SK-N-SH (cell line): Measurements from ENCODE around the gene NR6A1. TPM values are rescaled to one million over a fixed set of nuclear protein-coding genes. Genes with fewer than 3 reads are reported as not detected.

Experiments
- CTCF ChIA-PET: fragments of 300-600, 350-600 bp; formaldehyde crosslinking; extraction: SDS; loops from one replicate; lab custom pipeline; 2021; lab: Yijun Ruan, JAX
- POLR2A ChIA-PET: fragments of 350-600 bp; sonication (Branson Sonifier 250); formaldehyde crosslinking; extraction: SDS; loops from one replicate; lab custom pipeline; 2020; ENCODE audit warnings: antibody characterized with exemption, inconsistent platforms; lab: Yijun Ruan, JAX
- DNase-seq: peaks from one replicate; pipeline ENCODE4 v3.0.0; 2012
- H2AFZ ChIP-seq: fragments of 200-600 bp; sonication (generic); 2 replicates; pipeline ENCODE4 v1.8.1; 2016; ENCODE audit warnings: antibody characterized with exemption, mild to moderate bottlenecking, low read depth
- H3F3A ChIP-seq: fragments of 200-600 bp; sonication (generic); replicated peaks from 2 replicates; pipeline ENCODE3; 2016; ENCODE audit warnings: antibody characterized with exemption, mild to moderate bottlenecking; ENCODE audit not compliant: insufficient read depth
- H3K27ac ChIP-seq, 2 experiments: fragments of 200-500 bp in 1 of 2; fragments of 200-600 bp in 1 of 2; sonication (Bioruptor generic) in 1 of 2; sonication (generic), shearing (Covaris generic) in 1 of 2; 2 replicates each; pipeline versions ENCODE4 v1.5.1 to v1.6.1; 2014 to 2016; ENCODE audit warnings: low read depth in 2 of 2, inconsistent platforms in 1 of 2, low read length in 1 of 2, mild to moderate bottlenecking in 1 of 2, mixed read lengths in 1 of 2
- H3K27me3 ChIP-seq: fragments of 200-600 bp; sonication (generic), shearing (Covaris generic); 2 replicates; pipeline ENCODE4 v1.6.1; 2016; ENCODE audit warnings: mixed run types; ENCODE audit not compliant: insufficient read depth
- H3K36me3 ChIP-seq, 2 experiments: fragments of 200-500 bp in 1 of 2; fragments of 200-600 bp in 1 of 2; sonication (Bioruptor generic) in 1 of 2; sonication (generic) in 1 of 2; replicated peaks in 1 of 2; 2 replicates each; pipeline versions ENCODE3 to v1.5.1; 2014 to 2016; ENCODE audit warnings: low read length in 1 of 2, mild to moderate bottlenecking in 1 of 2; ENCODE audit not compliant: insufficient read depth in 2 of 2, control insufficient read depth in 1 of 2
- H3K4me1 ChIP-seq, 2 experiments: fragments of 200-500 bp in 1 of 2; fragments of 200-600 bp in 1 of 2; sonication (Bioruptor generic) in 1 of 2; sonication (generic), shearing (Covaris generic) in 1 of 2; 2 replicates each; pipeline versions ENCODE4 v1.5.1 to v1.6.1; 2014 to 2016; ENCODE audit warnings: low read depth in 1 of 2, low read length in 1 of 2, mixed run types in 1 of 2; ENCODE audit not compliant: insufficient read depth in 2 of 2, control insufficient read depth in 1 of 2
- H3K4me2 ChIP-seq: fragments of 200-600 bp; sonication (generic), shearing (Covaris generic); 2 replicates; pipeline ENCODE4 v1.6.1; 2017; ENCODE audit warnings: mixed run types
- H3K4me3 ChIP-seq, 2 experiments: fragments of 200-500 bp in 1 of 2; fragments of 200-600 bp in 1 of 2; sonication (Bioruptor generic) in 1 of 2; sonication (generic), shearing (Covaris generic) in 1 of 2; 2 replicates each; pipeline versions ENCODE4 v1.5.1 to v1.8.1; 2014 to 2016; ENCODE audit warnings: low read depth in 2 of 2, inconsistent platforms in 1 of 2, low read length in 1 of 2, mild to moderate bottlenecking in 1 of 2, mixed read lengths in 1 of 2, moderate library complexity in 1 of 2
- H3K79me2 ChIP-seq: fragments of 200-600 bp; sonication (generic); 2 replicates; pipeline ENCODE4 v1.8.1; 2017; ENCODE audit warnings: mild to moderate bottlenecking; ENCODE audit not compliant: insufficient read depth
- H3K9ac ChIP-seq: fragments of 200-600 bp; sonication (generic); 2 replicates; pipeline ENCODE4 v1.6.1; 2017; ENCODE audit warnings: mixed run types
- H3K9me2 ChIP-seq: fragments of 200-600 bp; sonication (generic); 2 replicates; pipeline ENCODE4 v1.6.1; 2017; ENCODE audit warnings: mixed run types
- H3K9me3 ChIP-seq: fragments of 200-600 bp; sonication (generic); 2 replicates; pipeline ENCODE4 v1.6.1; 2017; ENCODE audit warnings: mixed run types, mild to moderate bottlenecking, moderate library complexity
- H4K20me1 ChIP-seq: fragments of 200-600 bp; sonication (generic); 2 replicates; pipeline ENCODE4 v1.6.1; 2017; ENCODE audit warnings: mild to moderate bottlenecking, mixed run types; ENCODE audit not compliant: insufficient read depth
- CHD2 ChIP-seq: fragments of 150-350 bp; IDR thresholded peaks from 2 replicates; pipeline ENCODE4 v1.6.1; 2018; ENCODE audit warnings: low read length; ENCODE audit not compliant: partially characterized antibody
- ELF1 ChIP-seq: IDR thresholded peaks from 2 replicates; pipeline ENCODE4 v1.4.0; 2012
- GABPA ChIP-seq: IDR thresholded peaks from 2 replicates; pipeline ENCODE4 v1.4.0; 2012; ENCODE audit warnings: low read depth, mild to moderate bottlenecking
- JUND ChIP-seq: IDR thresholded peaks from 2 replicates; pipeline ENCODE4 v1.4.0; 2012
- RAD21 ChIP-seq: IDR thresholded peaks from 2 replicates; pipeline ENCODE4 v1.6.1; 2012; ENCODE audit warnings: mild to moderate bottlenecking, low read length
- RCOR1 ChIP-seq: fragments of 150-350 bp; IDR thresholded peaks from 2 replicates; pipeline ENCODE4 v1.6.1; 2017; ENCODE audit warnings: antibody characterized with exemption, low read length
- RFX5 ChIP-seq: IDR thresholded peaks from 2 replicates; pipeline ENCODE4 v1.6.1; 2012; ENCODE audit warnings: mild to moderate bottlenecking, improper control_type of control experiment, low read length
- SMC3 ChIP-seq: IDR thresholded peaks from 2 replicates; pipeline ENCODE4 v1.6.1; 2012; ENCODE audit warnings: low read depth, low read length, improper control_type of control experiment
- TCF12 ChIP-seq: IDR thresholded peaks from 2 replicates; pipeline ENCODE4 v1.4.0; 2012
- YY1 ChIP-seq: IDR thresholded peaks from 2 replicates; pipeline ENCODE4 v1.4.0; 2012; ENCODE audit warnings: low read depth, mild to moderate bottlenecking
- WGBS: methylation state at CpG from one replicate; pipeline ENCODE4 v1.1.6; 2017; ENCODE audit warnings: low lambda C conversion rate; 5-methylcytosine and 5-hydroxymethylcytosine counted together
- polyA plus RNA-seq, 3 experiments: library from polyadenylated mRNA; depleted of rRNA; stranded (reverse); fragments of >200 nt; gene quantifications; 2 replicates each; pipeline ENCODE4 v1.2.3, GENCODE V29; 2012
- TF ChIP-seq, protein P1 (sequence below): fragments of 200-600 bp; sonication (generic); IDR thresholded peaks from 2 replicates; pipeline ENCODE4 v1.6.1; 2017; ENCODE audit warnings: antibody characterized with exemption, mild to moderate bottlenecking, moderate library complexity

NR6A1 gene
- polyA plus RNA-seq, 1 of the 3 experiments (the other 2 are of a cell fraction): 1.2 TPM

DNA sequence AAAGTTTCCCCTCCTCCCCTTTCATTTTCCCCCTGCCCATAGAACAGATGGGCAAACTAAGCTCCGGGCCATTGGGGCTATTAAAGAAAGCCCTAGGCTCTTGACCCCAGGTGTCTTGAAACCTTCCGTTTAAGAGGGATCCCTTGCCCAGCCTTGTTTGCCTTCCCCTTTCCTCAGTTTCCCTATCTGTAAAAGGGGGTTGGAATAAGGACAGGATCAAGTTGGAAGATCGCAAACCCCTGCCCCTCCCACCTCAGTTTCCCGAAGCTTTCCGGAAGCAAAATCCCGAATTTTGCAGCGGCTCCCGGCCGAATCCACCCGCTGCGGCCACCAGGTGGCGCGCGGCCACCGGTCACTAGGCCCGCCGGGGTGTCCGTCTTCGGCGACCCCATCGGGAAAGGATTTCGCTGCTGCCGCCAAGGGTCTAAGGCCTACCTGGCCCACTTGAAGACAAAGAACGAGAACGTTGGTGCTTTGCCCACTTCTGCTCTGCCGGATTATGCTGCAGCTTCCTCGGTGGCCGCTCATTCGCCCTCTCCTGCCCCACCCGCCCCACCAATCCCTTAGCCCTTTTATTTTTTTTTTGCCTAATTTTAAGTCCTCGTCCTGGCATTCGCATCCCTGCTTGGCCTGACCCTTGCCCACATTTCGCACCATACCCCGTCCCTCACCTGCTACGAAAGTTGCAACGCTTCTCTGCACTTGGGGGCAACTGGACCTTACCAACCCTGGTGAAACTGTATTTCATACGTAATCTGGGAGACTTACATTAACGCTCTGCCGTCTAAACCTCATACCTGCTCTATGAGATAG, 962 bp upstream of the NR6A1 start:
- Histone ChIP-seq H3K9ac (peak overlapping the region; percentile 63; the same call in 1 of the 2 replicates), H3K36me3 (no peaks in the 10 kb centered on the region), H3K27ac (peak overlapping the region; percentile 31 to 71; a peak in 3 of 4 replicates), H3K4me3 (peak overlapping the region; percentile 75 to 92), H3F3A (peaks cover 24% of the 10 kb centered on the region), H3K4me2 (peak overlapping the region; percentile 97), H4K20me1 (peaks cover 23% of the 10 kb centered on the region; the same call in 1 of the 2 replicates), H3K27me3 (no peaks in the 10 kb centered on the region), H3K79me2 (peaks cover 26% of the 10 kb centered on the region), H3K9me2 (no peaks in the 10 kb centered on the region), H3K4me1 (peaks cover 11 to 14% of the 10 kb centered on the region in 2 experiments; a peak in 3 of 4 replicates), H3K9me3 (no peaks in the 10 kb centered on the region), H2AFZ (peak overlapping the region; percentile 81)
- WGBS: 28% methylated on average over 39 of the region's 39 CpGs
- ChIA-PET CTCF (interaction anchor here (0.6 to 16.2 kb wide), 51 partner anchors 9 to 605 kb away, joined by 3 to 1436 read pairs (median 5); partner anchors contain the start of genes ARPC5L, RPL35, SCAI and WDR38), POLR2A (interaction anchor here (0.9 to 5.0 kb wide), 4 partner anchors 82 to 469 kb away, joined by 3 to 42 read pairs (median 9); partner anchors contain the start of genes ARPC5L, HSPA5, RPL35 and WDR38)
- peak; percentile 89 for DNase-seq
- TF ChIP-seq GABPA: peak; percentile 41
- no peak for TF ChIP-seq JUND
- TF ChIP-seq CHD2: no peak
- peak; percentile 62 for TF ChIP-seq ELF1
- TF ChIP-seq YY1: no peak
- TF ChIP-seq RFX5: 0 out of 2 replicates have a peak, but pooled peaks have one; percentile 14
- peak; percentile 33; the same call in 1 of the 2 replicates for TF ChIP-seq TCF12
- peak; percentile 96 for TF ChIP-seq SMC3
- TF ChIP-seq RCOR1: peak; percentile 87
- TF ChIP-seq RAD21: peak; percentile 87
- TF ChIP-seq, protein P1, sequence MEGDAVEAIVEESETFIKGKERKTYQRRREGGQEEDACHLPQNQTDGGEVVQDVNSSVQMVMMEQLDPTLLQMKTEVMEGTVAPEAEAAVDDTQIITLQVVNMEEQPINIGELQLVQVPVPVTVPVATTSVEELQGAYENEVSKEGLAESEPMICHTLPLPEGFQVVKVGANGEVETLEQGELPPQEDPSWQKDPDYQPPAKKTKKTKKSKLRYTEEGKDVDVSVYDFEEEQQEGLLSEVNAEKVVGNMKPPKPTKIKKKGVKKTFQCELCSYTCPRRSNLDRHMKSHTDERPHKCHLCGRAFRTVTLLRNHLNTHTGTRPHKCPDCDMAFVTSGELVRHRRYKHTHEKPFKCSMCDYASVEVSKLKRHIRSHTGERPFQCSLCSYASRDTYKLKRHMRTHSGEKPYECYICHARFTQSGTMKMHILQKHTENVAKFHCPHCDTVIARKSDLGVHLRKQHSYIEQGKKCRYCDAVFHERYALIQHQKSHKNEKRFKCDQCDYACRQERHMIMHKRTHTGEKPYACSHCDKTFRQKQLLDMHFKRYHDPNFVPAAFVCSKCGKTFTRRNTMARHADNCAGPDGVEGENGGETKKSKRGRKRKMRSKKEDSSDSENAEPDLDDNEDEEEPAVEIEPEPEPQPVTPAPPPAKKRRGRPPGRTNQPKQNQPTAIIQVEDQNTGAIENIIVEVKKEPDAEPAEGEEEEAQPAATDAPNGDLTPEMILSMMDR: peak; percentile 88

DNA sequence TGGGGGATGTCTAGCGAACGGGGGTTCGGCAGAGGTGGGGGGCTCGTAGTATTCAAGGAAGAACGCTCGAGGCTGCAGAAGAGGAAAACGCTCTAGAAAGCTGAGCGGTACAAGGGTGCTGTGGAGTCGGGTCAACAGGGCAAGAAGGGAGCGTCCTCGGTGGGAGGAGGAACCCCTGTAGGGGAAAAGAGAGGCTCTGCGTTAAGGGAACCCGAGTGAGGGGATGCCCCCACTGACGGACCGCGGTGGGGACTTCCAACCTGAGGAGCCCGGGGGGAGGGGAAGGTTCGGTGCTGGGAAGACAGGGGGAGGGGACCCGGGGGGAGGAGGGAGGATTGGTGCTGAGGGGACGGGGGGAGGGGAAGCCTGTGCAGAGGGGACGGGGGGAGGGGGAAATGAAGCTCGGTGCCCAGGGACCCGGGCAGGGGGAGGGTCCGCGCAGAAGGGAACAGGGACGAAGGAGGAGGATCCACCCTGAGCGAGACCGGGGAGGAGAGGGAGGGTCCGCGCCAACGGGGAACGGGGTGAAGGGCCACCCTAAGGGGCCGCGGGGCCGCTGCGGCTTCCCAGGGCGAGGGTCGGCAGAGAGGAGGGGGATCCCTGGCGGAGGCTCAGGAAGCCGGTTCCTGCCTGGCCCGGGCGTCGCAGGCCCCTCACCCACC, 621 bp downstream of the NR6A1 start:
- Histone ChIP-seq H3F3A (peaks cover 24% of the 10 kb centered on the region), H3K27me3 (no peaks in the 10 kb centered on the region), H3K4me3 (peak overlapping the region; percentile 75 to 92), H3K9me2 (no peaks in the 10 kb centered on the region), H3K36me3 (no peaks in the 10 kb centered on the region), H4K20me1 (peaks cover 24% of the 10 kb centered on the region; the same call in 1 of the 2 replicates)
- 2% methylated on average over 37 of the region's 43 CpGs for WGBS
- no peak for TF ChIP-seq JUND
- TF ChIP-seq, protein P1: no peak
- TF ChIP-seq, all 33 proteins: peak for 0
- peaks cover 38% of the 10 kb centered on the region for H3K79me2 ChIP-seq
- peaks cover 8 to 16% of the 10 kb centered on the region in 2 experiments; a peak in 3 of 4 replicates for H3K4me1 ChIP-seq
- H3K9ac ChIP-seq: peak overlapping the region; percentile 63
- ChIA-PET CTCF (interaction anchor here (0.7 to 16.2 kb wide), 19 partner anchors 8 to 976 kb away, joined by 3 to 1436 read pairs (median 9); partner anchors contain the start of genes ARPC5L, RPL35 and WDR38), POLR2A (interaction anchor here (0.6 to 5.0 kb wide), 4 partner anchors 73 to 98 kb away, joined by 3 to 42 read pairs (median 7); partner anchors contain the start of genes ARPC5L, RPL35 and WDR38)
- H2AFZ ChIP-seq: peak overlapping the region; percentile 81; the same call in 1 of the 2 replicates
- DNase-seq: peak; percentile 75
- no peaks in the 10 kb centered on the region for H3K9me3 ChIP-seq
- H3K4me2 ChIP-seq: peak overlapping the region; percentile 97
- peak overlapping the region; percentile 39 to 71; a peak in 2 of 4 replicates for H3K27ac ChIP-seq
